GM23248 (cell line): Measurements from ENCODE around the gene OR1E2. TPM values are rescaled to one million over a fixed set of nuclear protein-coding genes. Genes with fewer than 3 reads are reported as not detected.

Experiments
- DNase-seq: peaks from one replicate; pipeline ENCODE4 v3.0.0-alpha.2; 2015
- H2AFZ ChIP-seq: fragments of 200-600 bp; sonication (generic); 2 replicates; pipeline ENCODE4 v1.6.1; 2016; ENCODE audit warnings: antibody characterized with exemption
- H3F3A ChIP-seq: fragments of 200-600 bp; sonication (generic); 2 replicates; pipeline ENCODE4 v1.6.1; 2016; ENCODE audit warnings: mild to moderate bottlenecking, antibody characterized with exemption, mixed run types; ENCODE audit not compliant: insufficient read depth
- H3K27ac ChIP-seq: fragments of 200-600 bp; sonication (generic); 2 replicates; pipeline ENCODE4 v1.5.1; 2016; ENCODE audit warnings: mild to moderate bottlenecking
- H3K27me3 ChIP-seq: fragments of 200-600 bp; sonication (generic); replicated peaks from 2 replicates; pipeline ENCODE4 v1.6.1; 2016; ENCODE audit warnings: mild to moderate bottlenecking; ENCODE audit not compliant: insufficient read depth
- H3K36me3 ChIP-seq: fragments of 200-600 bp; sonication (generic); 2 replicates; pipeline ENCODE4 v1.6.1; 2016; ENCODE audit warnings: low read depth, mild to moderate bottlenecking
- H3K4me1 ChIP-seq: fragments of 200-600 bp; sonication (generic); 2 replicates; pipeline ENCODE4 v1.6.1; 2016; ENCODE audit warnings: mild to moderate bottlenecking; ENCODE audit not compliant: insufficient read depth
- H3K4me2 ChIP-seq: fragments of 200-600 bp; sonication (generic); one replicate; pipeline ENCODE4 v1.6.1; 2016; ENCODE audit warnings: mild to moderate bottlenecking; ENCODE audit not compliant: unreplicated experiment
- H3K4me3 ChIP-seq: fragments of 200-600 bp; sonication (generic); 2 replicates; pipeline ENCODE4 v1.5.1; 2016; ENCODE audit warnings: mild to moderate bottlenecking
- H3K79me2 ChIP-seq: fragments of 200-600 bp; sonication (generic); 2 replicates; pipeline ENCODE4 v1.6.1; 2016; ENCODE audit warnings: mild to moderate bottlenecking; ENCODE audit not compliant: insufficient read depth
- H3K9ac ChIP-seq: fragments of 200-600 bp; sonication (generic); 2 replicates; pipeline ENCODE4 v1.6.1; 2016; ENCODE audit warnings: mild to moderate bottlenecking
- H3K9me2 ChIP-seq: fragments of 200-600 bp; sonication (generic); 2 replicates; pipeline ENCODE4 v1.6.1; 2016; ENCODE audit warnings: mixed run types, mild to moderate bottlenecking, moderate library complexity; ENCODE audit not compliant: insufficient read depth
- H3K9me3 ChIP-seq: fragments of 200-600 bp; sonication (generic); one replicate; pipeline ENCODE4 v1.6.1; 2017; ENCODE audit warnings: low read depth
- H4K20me1 ChIP-seq: fragments of 200-600 bp; sonication (generic); 2 replicates; pipeline ENCODE4 v1.6.0; 2016; ENCODE audit not compliant: insufficient read depth
- EZH2 ChIP-seq: fragments of 200-600 bp; sonication (generic); IDR thresholded peaks from 2 replicates; pipeline ENCODE4 v1.6.1; 2018; ENCODE audit warnings: antibody characterized with exemption, mild to moderate bottlenecking; ENCODE audit not compliant: insufficient read depth, poor library complexity, severe bottlenecking
- EZH2phosphoT487 ChIP-seq: fragments of 200-600 bp; sonication (generic); IDR thresholded peaks from 2 replicates; pipeline ENCODE4 v1.6.1; 2018; ENCODE audit warnings: antibody characterized with exemption, moderate library complexity, mild to moderate bottlenecking, low read depth; ENCODE audit not compliant: insufficient read depth
- WGBS, 2 experiments: methylation state at CpG; one replicate each; pipeline ENCODE4 v1.1.6; 2015 to 2017; ENCODE audit warnings: low lambda C conversion rate in 2 of 2, low coverage in 1 of 2; ENCODE audit errors: missing lambda C conversion rate in 2 of 2; 5-methylcytosine and 5-hydroxymethylcytosine counted together
- in situ Hi-C: fragments of 300-500 bp; cut with MboI; formaldehyde crosslinking; loops from 2 replicates; pipeline ENCODE4 v1.15.0; 2020
- polyA plus RNA-seq: library from polyadenylated mRNA; unstranded; fragments of >200 nt; fragmentation: Nextera tagmentation; extraction: Ambion mirVana; gene quantifications from 2 replicates; pipeline ENCODE4 v1.2.1, GENCODE V29; 2016
- total RNA-seq: library from RNA; depleted of rRNA; stranded (reverse); fragments of >200 nt; shearing (Covaris generic); gene quantifications from 2 replicates; pipeline ENCODE4 v1.2.3, GENCODE V29; 2014

OR1E2 gene
- total and polyA plus RNA-seq, 2 experiments from 2014 or later = not detected

DNA sequence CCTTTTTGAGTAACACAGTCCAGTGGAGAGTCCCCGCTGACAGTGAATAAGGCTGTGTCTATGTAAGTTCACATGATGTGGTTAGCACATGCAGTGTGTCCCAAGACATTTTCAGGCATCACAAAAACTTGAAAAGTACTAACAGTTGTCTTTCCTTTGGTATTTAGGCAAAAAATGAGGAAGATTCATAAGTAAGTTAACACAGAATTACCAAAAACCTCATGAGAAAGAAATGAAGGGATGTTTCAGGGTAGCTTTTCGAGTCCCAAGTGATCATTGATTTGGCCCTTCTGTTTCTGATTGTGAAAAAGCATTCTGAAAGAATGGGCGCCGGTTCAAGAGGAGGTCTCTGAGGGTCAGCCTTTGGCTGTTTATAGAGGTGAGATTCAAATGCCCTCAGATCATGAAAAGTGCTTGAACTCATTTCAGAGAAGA lies 41.6 kb upstream of the OR1E2 start:
- Histone ChIP-seq H3K36me3 (no peaks in the 10 kb centered on the region), H3K4me2 (peak overlapping the region; percentile 86), H3K9me3 (no peaks in the 10 kb centered on the region), H3K9me2 (no peaks in the 10 kb centered on the region), H4K20me1 (no peaks in the 10 kb centered on the region), H3K79me2 (no peaks in the 10 kb centered on the region), H3K4me3 (peak overlapping the region; percentile 77), H3K4me1 (no peaks in the 10 kb centered on the region), H3K27me3 (no peaks in the 10 kb centered on the region), H2AFZ (peak overlapping the region; percentile 86), H3F3A (no peaks in the 10 kb centered on the region; the same call in 1 of the 2 replicates), H3K27ac (no peak overlapping the region), H3K9ac (peak overlapping the region; percentile 51; the same call in 1 of the 2 replicates)
- TF ChIP-seq EZH2phosphoT487 (no peak), EZH2 (no peak)
- WGBS, 2 experiments = 30 to 37% methylated on average over 4 of the region's 4 CpGs
- in situ Hi-C loops = no loop called here
- DNase-seq = peak; percentile 2

DNA sequence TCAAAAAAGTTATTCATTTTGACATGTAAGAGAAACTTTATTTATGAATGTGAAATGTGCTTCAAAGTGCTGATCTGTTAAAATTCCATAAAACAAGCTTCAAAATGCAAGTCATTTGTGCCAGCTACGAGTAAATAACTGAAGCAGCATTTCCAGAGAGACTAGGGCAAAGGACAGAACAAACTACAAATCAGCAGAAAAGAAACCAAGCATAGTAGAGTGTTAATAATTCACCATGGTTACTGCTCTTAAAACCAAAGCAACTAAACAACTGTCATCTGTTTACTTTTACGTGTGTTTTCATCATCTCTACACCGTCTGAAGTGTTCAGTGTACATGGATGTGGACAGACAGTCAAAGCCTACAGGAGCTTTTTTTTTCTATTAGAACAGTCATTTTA lies 40.6 kb upstream of the OR1E2 start:
- no peaks in the 10 kb centered on the region; the same call in 1 of the 2 replicates for H3F3A ChIP-seq
- H3K9me2 ChIP-seq = no peaks in the 10 kb centered on the region
- H3K4me2 ChIP-seq = no peak overlapping the region
- no peak for TF ChIP-seq EZH2
- no peak for TF ChIP-seq EZH2phosphoT487
- H3K9ac ChIP-seq = no peak overlapping the region
- H4K20me1 ChIP-seq = no peaks in the 10 kb centered on the region
- no peaks in the 10 kb centered on the region for H3K79me2 ChIP-seq
- WGBS, 2 experiments = 19 to 28% methylated on average over 3 of the region's 3 CpGs
- H3K36me3 ChIP-seq = no peaks in the 10 kb centered on the region
- H3K4me3 ChIP-seq = no peak overlapping the region
- H3K4me1 ChIP-seq = no peaks in the 10 kb centered on the region
- in situ Hi-C loops = no loop called here
- DNase-seq = peak; percentile 32
- H2AFZ ChIP-seq = peak overlapping the region; percentile 51
- H3K27me3 ChIP-seq = no peaks in the 10 kb centered on the region
- no peaks in the 10 kb centered on the region for H3K9me3 ChIP-seq
- H3K27ac ChIP-seq = no peak overlapping the region

- Histone ChIP-seq H3K9ac (no peak overlapping the region), H3K9me3 (no peaks in the 10 kb centered on the region), H2AFZ (no peak overlapping the region), H3K79me2 (no peaks in the 10 kb centered on the region), H3K36me3 (no peaks in the 10 kb centered on the region), H3K27ac (no peak overlapping the region), H3F3A (no peaks in the 10 kb centered on the region; the same call in 1 of the 2 replicates), H3K4me2 (no peak overlapping the region), H3K4me3 (no peak overlapping the region), H3K27me3 (no peaks in the 10 kb centered on the region), H3K4me1 (no peaks in the 10 kb centered on the region), H4K20me1 (no peaks in the 10 kb centered on the region), H3K9me2 (no peaks in the 10 kb centered on the region)
- no peak for DNase-seq
- no peak for TF ChIP-seq EZH2
- TF ChIP-seq EZH2phosphoT487 = no peak
- in situ Hi-C loops = no loop called here
- whole genome bisulfite sequencing, 2 experiments = 89 to 91% methylated on average over 21 of the region's 21 CpGs
Measured at GRCh38 chr17:3472137-3472536, 38.5 kb upstream of the OR1E2 start.

DNA sequence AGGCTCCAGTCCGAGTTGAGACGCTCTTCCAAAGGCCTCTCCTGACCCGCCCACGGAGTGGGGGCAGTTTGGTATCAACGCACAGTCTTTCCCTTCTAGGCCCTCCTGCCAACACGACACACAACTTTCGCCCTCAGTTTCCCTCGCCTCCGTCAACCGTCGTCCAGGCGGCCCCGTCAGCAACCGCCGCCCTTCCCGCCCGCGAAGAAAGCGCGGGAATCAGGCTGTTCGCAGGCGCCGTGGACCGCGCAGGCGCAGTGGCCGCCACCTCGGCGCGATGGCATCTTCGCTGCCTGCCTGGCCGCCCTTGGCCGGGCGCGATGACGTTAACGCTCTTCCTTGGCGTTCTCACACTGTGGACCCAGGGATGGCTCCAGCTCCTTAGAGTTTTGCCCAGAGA lies 38.0 kb upstream of the OR1E2 start, which contains the start of gene SPATA22:
Gene SPATA22 (minus strand): TSS at position 221 of the 400 bp plus-strand sequence. CDS start 2,494 bp downstream, outside the sequence.
- Histone ChIP-seq H3K27me3 (no peaks in the 10 kb centered on the region), H3K27ac (no peak within 1 kb of the TSS), H3K4me2 (no peak within 1 kb of the TSS)

More for the DNA sequence above, 38.0 kb upstream of the OR1E2 start, which contains the start of gene SPATA22:
- no peaks in the 10 kb centered on the region for H3K4me1 ChIP-seq
- no peaks in the 10 kb centered on the region for H3K79me2 ChIP-seq
- H3K9me2 ChIP-seq = no peaks in the 10 kb centered on the region
- no peaks in the 10 kb centered on the region; the same call in 1 of the 2 replicates for H3F3A ChIP-seq
- no peak for DNase-seq
- in situ Hi-C loops = no loop called here
- H3K4me3 ChIP-seq = no peak within 1 kb of the TSS
- H4K20me1 ChIP-seq = no peaks in the 10 kb centered on the region
- H2AFZ ChIP-seq = no peak within 1 kb of the TSS
- H3K9me3 ChIP-seq = no peaks in the 10 kb centered on the region
- H3K9ac ChIP-seq = no peak within 1 kb of the TSS
- TF ChIP-seq EZH2 = no peak
- WGBS, 2 experiments = 94 to 95% methylated on average over 26 to 38 of the region's 38 CpGs
- H3K36me3 ChIP-seq = no peaks in the 10 kb centered on the region
